GM18907 (cell line): ENCODE results near the gene ZDHHC21.
"Not testable (repeated sequence)": the region's sequence is repeated elsewhere in the genome, so short reads cannot be mapped to it uniquely, and the experiment has no call there.

Experiments used
- ATAC-seq: cut with Tn5 transposase; IDR thresholded peaks from one replicate; pipeline ENCODE4 v1.9.1; 2021; ENCODE audit warnings: mild to moderate bottlenecking, moderate library complexity; ENCODE audit not compliant: unreplicated experiment

ZDHHC21 gene

GRCh38 chr9:14686168-14686567, 7.1 kb downstream of the ZDHHC21 start:
- no peak for ATAC-seq

GRCh38 chr9:14682616-14683015, 10.6 kb downstream of the ZDHHC21 start:
- ATAC-seq = not testable (repeated sequence)

GRCh38 chr9:14678776-14679175, 14.5 kb downstream of the ZDHHC21 start:
- no peak for ATAC-seq

- ATAC-seq = no peak
These were observed 15.4 kb downstream of the ZDHHC21 start for GRCh38 chr9:14677872-14678271.

GRCh38 chr9:14677396-14677795, 15.8 kb downstream of the ZDHHC21 start:
- no peak for ATAC-seq

- ATAC-seq = no peak
These were observed 18.6 kb downstream of the ZDHHC21 start for GRCh38 chr9:14674630-14675029.

- no peak for ATAC-seq
These were observed 21.9 kb downstream of the ZDHHC21 start for GRCh38 chr9:14671377-14671776.

GRCh38 chr9:14670718-14671117, 22.5 kb downstream of the ZDHHC21 start:
- ATAC-seq = no peak

- not testable (repeated sequence) for ATAC-seq
These were observed 29.2 kb downstream of the ZDHHC21 start for GRCh38 chr9:14664022-14664421.

- no peak for ATAC-seq
These were observed 31.2 kb downstream of the ZDHHC21 start for GRCh38 chr9:14662060-14662453.

- ATAC-seq = no peak
These were observed 31.7 kb downstream of the ZDHHC21 start for GRCh38 chr9:14661421-14662059.

GRCh38 chr9:14660721-14661120, 32.5 kb downstream of the ZDHHC21 start:
- ATAC-seq = no peak

- no peak for ATAC-seq
These were observed 38.3 kb downstream of the ZDHHC21 start for GRCh38 chr9:14654932-14655331.

- ATAC-seq = no peak
These were observed 39.7 kb downstream of the ZDHHC21 start for GRCh38 chr9:14653511-14653910.

GRCh38 chr9:14652729-14653377, 40.4 kb downstream of the ZDHHC21 start:
- ATAC-seq = peak; percentile 44

- no peak for ATAC-seq
These were observed 42.6 kb downstream of the ZDHHC21 start for GRCh38 chr9:14650596-14650995.

- ATAC-seq = no peak
These were observed 47.6 kb downstream of the ZDHHC21 start for GRCh38 chr9:14645648-14646047.

- no peak for ATAC-seq
These were observed 52.3 kb downstream of the ZDHHC21 start for GRCh38 chr9:14640967-14641366.

GRCh38 chr9:14640294-14640693, 52.9 kb downstream of the ZDHHC21 start:
- ATAC-seq = no peak

GRCh38 chr9:14633906-14634565, 59.2 kb downstream of the ZDHHC21 start:
- no peak for ATAC-seq

- no peak for ATAC-seq
These were observed 60.1 kb downstream of the ZDHHC21 start for GRCh38 chr9:14633148-14633547.

GRCh38 chr9:14627513-14627912, 65.7 kb downstream of the ZDHHC21 start:
- peak; percentile 52 for ATAC-seq
